HG02885 (cell line): Measurements from ENCODE around the gene PCSK6.
A peak's percentile ranks its signal among the peaks of the same experiment; 100 is the strongest.
"Not testable (repeated sequence)": the region's sequence is repeated elsewhere in the genome, so short reads cannot be mapped to it uniquely, and the experiment has no call there.

ENCODE experiments used
- ATAC-seq: cut with Tn5 transposase; IDR thresholded peaks from one replicate; pipeline ENCODE4 v1.9.1; 2021; ENCODE audit warnings: mild to moderate bottlenecking; ENCODE audit not compliant: unreplicated experiment, poor library complexity

PCSK6 gene

DNA sequence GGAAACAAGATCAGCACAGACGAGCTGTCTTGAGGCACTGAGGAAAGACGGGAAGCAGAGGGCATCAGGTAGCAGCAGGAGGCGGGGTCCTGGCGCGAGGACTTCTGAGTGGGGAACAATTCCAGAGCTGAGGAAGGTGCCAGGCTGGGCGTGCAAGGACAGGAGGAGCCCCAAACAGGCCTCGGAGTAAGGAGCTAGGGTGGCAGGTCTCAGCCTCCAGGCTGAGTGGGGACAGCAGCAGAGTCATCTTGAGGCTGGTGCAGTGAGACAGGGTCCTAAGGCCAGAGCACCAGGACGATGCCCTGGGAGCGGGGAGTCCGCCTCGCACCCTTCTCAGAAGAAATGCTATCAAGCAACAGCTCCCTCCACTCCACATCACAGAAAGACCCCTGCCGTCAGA, 78.4 kb downstream of the PCSK6 start:
- no peak for ATAC-seq

DNA sequence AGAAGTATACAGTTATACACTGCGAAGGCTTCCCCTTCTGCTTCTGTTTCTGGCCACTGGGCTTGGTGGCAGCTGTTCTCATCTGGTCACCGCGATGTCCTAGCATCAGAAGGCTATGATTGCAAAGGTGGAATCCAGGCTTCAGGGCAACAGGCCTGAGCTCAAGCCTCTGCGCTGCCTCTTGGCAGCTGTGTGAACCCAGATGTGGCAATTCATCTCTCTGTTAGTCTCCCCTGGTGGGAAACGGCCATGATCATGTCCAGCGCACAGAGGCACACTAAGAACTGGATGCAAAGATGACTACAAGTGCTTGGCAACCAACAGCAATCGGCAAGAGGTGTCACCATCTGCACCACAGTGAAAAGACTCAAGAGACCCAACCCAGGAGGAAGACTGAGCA, 78.9 kb downstream of the PCSK6 start:
- no peak for ATAC-seq

DNA sequence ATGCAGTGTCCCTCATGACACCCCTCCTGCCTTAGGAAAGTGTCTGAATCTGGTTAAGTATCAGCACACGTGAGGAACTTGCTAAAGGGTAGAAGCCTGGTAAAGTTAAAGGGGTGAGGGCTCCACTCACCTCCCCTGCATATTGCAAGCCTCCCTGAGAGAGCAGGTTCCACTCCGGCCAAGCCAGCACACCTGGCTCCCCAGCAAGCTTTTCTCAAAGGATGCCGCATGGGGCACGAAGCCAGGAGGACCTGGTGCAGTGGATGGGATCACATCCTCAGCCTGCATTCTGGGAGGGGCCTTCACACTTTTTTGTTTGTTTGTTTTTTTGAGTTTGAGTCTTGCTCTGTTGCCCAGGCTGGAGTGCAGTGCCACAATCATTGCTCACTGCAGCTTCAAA, 79.9 kb downstream of the PCSK6 start:
- no peak for ATAC-seq

DNA sequence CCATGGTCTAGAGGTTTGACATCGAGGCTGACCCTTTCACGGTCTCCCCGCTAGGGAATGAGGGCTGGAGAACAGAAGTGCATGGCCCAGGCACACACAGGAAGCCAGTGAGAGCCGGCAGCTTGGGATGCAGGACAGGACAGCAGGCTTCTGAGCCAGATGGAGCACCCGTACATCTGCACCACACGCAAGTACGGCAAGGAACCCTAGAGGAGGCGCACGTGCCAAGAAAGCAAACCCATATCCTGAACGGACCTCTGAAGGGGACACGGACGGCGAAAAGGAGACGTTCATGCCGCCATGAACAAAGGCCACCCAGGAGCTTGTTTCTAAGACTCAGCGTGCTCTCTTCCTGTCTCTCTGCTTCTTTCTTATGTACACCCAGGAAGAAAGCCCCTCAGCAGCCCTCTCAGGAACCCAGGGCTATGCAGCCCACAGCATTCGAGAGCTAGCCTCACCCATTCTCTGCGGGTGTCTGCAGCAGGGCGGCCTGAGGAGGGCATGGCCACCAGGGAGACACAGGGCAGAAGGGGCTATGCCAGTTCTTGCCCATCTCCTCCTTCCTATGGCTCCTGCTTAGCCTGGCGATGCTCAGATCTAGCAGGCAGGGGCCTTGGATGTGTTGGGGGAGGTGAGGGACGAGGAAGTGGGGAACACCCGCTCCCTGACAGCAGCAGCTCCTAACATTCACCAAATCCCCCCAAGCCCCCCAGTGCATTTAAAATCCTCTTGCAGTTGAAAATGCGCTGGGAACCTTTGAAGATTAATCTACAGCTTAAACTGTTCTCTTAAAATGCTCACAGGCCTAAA, 81.3 kb downstream of the PCSK6 start:
- no peak for ATAC-seq

DNA sequence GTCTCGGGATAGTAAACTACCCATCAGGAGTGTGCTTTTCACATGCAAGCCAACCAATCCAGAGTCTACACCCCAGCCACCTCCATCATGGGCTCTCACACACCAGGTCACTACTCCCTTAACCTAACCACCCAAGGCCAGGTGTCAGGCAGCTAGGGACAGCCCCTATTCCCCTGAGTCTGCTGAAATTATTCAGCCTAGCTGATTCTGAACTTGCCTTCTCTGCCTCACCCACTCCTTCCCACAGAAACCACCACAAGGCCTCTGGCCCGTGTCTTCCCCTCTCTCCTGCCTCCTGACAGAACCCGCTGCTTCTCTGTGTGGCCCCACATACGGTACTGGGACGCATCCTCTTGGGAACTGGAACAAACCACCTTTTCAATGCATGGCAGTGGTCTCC, 82.1 kb downstream of the PCSK6 start:
- peak; percentile 99 for ATAC-seq

DNA sequence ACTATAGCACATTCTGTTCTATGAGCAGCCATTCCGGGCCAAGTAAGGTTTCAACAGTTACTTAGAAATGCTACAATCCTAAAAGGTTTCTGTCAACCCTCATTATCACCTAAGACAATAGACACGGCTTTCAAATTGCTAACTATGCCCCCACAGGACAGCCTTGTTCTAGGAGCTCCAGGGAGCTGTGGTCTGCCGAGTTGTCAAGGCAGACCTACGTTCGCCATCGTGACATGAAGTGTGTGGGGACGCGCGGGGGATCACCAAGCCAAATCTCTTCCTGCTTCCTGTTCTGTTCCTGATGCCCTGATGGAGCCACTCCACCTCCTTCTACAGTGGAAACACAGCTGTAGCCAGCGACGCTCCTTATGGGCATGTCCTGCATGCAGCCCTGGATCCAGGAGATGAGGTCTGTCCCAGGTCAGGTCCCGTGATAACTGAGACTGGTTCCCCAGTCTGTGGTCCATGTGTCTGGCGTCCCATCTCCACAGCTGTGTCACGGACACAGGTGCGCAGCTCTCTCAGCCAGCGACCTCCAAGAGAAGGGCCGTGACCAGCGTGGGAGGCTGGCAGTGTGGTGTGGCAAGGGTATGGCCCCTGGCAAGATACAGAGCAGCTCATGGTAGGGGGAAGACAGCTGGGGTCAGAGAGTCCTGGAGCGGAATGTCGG, 82.8 kb downstream of the PCSK6 start:
- peak; percentile 20 for ATAC-seq

DNA sequence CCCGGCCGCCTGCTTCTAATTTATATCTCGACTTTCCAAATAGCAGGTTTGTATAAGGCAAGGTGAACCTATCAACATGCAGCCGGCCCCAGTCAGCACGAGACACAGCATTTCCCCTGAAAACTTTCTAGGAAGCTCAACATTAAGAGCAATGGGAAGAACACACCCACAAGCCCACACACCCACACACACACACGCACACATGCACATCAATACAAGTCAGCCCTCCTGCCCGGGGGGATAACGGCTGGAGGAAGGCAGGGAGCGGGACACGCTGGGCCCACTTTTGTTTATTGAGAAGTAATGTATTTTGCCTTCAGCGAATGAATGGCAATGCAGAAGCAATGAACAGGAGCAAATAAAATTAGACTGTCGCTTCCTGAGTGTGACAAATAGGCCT, 83.5 kb downstream of the PCSK6 start:
- no peak for ATAC-seq

DNA sequence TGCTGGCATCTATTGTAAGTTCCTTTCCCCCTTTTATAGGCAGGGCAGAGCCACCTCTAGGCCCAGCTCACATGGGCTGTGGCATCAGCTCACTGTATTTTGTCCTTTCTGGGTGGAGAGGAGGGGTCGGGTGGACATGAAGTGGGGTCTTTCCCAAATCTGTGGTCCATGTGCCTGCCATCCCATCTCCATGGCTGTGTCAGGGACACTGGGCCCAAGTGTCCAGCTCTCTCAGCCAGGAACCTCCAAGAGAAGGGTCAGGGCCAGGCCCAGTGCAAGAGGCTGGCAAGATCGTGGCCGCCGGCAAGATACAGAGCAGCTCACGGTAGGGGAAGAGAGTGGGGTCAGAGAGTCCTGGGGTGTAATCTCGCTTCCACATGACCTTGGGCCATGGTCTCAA, 85.3 kb downstream of the PCSK6 start:
- ATAC-seq: no peak

DNA sequence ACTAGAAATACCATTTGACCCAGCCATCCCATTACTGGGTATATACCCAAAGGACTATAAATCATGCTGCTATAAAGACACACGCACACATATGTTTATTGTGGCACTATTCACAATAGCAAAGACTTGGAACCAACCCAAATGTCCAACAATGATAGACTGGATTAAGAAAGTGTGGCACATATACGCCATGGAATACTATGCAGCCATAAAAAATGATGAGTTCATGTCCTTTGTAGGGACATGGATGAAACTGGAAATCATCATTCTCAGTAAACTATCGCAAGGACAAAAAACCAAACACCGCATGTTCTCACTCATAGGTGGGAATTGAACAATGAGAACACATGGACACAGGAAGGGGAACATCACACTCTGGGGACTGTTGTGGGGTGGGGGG, 86.6 kb downstream of the PCSK6 start:
- not testable (repeated sequence) for ATAC-seq

DNA sequence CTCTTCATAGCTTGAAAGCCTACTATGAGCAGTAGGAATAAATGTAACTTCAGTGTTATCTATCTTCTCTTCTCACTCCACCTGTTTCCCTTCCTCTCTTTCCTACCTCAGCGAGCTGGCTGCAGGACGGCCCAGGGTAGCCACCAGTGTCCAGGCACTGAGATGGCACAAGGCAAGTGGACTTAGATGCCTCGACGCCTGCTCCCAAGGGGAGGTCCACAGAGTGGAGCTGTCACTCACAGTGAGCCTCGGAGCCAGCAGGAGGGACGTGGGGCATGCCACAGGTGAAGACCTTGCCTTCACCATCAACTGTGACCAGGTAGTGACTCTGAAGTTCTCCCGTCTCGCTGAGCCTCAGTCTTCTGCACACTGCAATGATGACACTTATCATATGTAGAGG, 88.2 kb downstream of the PCSK6 start:
- no peak for ATAC-seq

DNA sequence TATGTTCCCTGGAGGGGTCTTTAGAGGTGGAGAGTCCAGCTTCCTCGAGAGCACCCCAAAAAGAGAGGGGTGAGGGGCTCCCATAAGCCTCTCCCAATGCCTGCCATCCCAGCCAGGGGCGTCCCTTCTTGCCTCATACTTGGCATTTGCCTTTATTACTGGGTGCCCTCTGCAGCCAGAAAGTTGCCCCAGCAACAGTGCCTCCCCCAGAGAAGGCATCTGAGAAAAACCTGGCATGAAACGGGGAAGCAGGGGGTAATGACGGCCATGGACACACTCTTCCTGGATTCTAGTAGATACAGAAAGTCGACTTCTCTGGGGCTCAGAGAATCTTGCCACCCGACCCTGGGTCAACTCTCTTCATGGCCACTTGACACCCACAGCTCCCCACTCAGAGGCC, 90.1 kb downstream of the PCSK6 start:
- no peak for ATAC-seq

DNA sequence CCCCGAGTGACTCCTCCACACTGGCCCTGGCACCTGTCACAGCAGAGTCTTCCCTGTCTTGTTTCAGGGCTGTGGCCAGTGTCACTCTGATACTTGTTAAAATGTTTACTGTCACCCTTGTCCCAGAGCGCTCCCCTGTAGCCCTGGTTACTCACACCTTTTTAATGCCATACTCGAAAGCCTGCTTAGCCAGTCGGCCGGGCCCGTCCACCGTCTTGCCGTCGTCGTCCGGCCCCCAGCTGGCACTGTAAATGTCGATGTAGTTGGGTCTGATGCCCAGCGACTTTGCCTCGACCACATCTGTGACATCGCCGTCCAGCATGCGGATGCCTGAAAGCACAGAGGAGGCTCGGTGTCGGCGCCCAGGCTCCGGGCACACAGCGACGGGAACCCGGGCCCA, 91.3 kb downstream of the PCSK6 start:
- ATAC-seq: no peak

DNA sequence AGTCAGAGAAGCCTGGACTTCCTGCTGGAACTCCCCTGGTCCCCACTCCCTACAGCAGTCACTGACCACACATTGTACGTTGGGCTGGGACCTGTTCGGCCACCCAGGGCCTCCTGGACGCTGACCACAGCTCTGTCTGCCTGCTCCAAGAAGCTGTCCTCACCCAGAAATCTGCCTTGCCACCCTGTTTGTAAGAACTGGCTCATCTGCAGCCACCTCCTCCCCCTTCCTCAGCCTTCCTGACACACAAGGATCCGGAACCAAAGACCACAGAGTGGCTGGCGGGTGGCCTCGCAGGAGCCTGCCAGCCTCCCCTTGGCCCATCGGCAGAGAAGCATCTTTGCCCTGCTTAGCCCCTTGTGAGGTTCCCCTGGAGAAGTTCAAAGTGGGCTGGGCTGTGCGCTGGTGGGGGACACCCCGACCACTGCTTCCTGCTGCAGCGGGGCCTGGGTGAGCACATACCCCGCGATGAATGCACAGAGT, 91.9 kb downstream of the PCSK6 start:
- ATAC-seq: no peak

DNA sequence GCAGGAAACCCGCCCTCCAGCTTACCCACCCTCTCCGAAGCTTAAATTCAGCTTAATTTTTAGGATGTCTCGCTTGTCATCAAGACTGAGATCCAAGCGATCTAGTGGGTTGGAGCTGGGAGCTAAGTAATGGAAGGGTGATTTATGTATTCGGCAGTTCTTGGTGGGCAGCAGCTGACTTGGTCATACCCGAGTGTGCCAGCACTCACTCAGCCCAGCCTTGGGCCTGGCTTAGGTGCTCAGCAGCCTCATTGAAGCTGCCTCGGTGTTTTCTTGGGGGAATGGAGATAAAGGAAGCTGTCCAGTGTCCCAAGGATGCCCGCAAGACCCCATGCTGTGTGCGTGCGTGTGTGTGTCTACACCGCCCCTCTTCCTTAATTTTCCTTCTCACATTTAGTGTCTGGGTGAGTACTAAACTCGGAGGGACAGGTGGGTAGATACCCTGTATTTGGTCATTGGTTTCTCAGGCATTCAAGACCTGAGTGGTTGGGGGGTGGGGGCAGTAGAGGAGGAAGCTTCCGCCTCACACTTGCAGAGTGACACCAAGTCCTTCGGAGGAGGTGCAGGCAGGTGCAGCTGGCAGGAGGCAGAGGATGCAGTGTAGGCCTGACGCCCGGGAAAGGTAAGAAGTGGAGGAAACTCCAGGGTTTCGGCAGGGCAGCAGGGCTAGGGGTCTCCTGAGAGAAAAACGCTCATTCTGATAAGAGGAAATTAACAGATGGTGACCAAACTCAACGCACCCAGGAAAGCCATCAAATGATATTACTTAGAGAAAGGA, 92.8 kb downstream of the PCSK6 start:
- no peak for ATAC-seq

DNA sequence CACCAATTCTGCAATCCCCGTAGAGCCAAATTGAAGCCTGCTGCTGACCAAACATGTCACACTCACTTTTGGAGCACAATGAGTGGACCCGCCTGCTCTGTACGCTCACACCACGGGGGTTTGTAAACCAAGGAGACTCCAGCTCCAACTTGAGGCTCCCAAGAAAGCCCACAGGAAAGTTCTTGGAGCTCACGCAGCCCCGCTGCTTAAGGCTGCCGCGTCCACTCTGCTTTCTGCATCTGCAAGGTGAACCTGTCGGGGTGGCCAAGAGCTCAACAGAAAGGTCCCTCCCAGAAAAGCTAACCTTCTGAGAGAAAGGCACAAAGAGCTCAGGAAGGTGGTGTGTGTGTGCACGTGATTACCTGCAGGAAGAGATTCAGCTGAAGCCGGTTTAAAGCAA, 94.9 kb downstream of the PCSK6 start:
- ATAC-seq: no peak

DNA sequence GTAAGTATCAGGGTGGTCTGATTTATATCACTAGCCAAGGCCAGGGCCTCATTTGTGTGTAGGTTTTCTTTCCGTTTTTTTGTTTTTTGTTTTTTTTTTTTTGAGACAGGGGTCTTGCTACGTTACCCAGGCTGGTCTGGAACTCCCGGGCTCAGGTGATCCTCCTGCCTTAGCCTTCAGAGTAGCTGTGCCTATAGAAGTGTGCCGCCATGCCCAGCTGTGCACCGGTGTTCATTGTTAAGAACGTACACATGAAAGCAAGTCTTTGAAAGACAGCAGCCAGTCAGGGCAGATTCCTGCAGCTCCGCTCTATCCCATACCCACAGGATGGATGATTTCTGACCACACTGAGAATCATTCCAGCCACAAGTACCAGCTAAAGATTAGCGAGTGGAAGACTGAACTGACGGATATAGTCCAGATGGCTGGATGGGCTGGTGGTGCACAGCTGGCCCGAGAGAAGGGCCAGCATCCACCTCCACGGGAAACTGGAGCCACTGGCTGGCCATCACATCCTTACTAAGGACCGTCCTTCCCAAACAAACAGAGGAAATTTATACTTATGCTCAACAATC, 95.4 kb downstream of the PCSK6 start:
- ATAC-seq: no peak

DNA sequence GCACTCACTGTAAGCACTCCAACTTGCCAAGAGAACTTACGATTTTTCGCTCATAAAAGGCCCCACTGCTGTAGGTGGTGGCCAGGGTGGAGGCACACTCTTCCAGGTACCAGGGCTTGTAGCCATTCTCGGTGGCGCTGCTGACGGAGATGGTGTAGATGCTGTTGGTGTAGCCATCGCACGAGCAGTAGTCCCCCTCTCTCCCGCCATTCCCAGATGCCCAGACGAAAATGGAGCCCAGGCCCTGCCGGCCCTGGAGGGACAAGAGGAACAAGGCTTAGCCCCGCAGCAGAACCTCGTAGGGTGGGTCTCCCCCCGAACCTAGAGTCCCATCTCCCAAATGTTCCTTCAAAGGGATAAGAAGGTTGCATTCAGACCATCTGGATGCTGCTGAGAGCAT, 96.3 kb downstream of the PCSK6 start:
- ATAC-seq: no peak

DNA sequence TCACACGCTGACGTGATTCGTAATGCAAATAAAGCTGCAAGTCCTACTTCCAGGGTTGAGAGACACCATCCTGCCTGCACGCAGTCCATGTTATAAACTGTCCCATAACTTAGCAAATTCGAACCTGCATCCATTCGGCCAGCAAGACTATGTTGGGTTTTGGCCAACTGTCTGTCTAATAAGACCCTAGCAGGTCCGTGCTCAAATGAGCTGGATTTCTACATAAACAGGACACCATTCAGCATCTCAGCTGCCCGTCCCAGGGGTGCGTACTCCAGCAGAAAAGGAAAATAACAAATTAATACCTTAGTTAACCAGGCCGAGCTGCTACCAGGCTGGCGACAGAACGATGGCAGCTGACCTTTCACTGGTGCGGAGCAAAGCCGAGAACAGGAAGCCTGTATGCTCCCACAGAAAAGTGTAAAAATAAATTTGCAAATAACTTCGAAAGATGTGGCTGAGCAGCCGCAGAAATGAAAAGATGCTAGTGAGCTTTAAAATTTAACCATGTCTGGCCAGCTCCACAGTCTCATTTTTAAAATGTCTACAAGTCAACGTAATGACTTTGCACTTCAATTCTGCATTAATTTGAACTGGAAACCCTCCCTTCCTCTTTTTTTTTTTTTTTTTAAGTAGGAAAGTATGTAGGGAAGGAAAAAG, 97.4 kb downstream of the PCSK6 start:
- ATAC-seq: peak; percentile 71

DNA sequence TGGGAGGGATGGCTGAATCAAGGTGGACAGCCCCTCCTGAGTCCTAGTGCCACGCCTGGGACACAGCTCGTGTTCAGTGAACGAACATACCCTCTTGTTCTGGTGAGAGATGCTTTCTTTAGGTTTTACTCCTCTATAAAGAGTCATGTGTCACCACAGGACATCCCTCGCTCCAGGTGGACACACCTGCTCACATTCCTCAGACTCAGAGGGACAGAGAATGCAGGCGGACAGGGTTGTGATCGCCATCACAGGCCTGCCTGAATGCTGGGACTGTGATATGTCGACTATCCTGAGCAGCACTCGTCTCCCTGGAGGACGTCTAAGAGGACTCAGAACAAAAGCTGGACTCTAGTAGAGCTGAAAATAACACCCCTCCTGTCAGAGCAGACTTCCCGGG, 98.1 kb downstream of the PCSK6 start:
- peak; percentile 31 for ATAC-seq

DNA sequence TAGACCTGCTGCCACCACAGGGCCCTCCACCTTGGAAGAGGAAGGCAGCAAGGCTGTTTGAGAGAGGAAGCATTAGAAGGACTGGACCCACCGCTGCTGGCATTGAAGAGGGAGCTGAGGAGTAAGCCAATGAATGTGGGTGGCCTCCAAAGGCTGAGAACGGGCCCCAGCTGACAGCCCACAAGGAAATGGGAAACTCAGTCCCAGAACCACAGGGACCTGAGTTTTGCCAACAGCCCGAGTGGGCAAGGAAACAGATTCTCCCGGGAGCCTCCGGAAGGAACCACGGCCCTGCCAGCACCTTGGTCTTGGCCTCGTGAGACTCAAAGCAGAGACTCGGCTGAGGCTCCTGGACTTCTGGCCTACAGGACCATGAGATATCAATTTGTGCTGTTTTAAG, 99.0 kb downstream of the PCSK6 start:
- ATAC-seq: no peak
